ENCODE data around the gene THUMPD3.
A peak's percentile ranks its signal among the peaks of the same experiment; 100 is the strongest.

The THUMPD3 gene

DNA sequence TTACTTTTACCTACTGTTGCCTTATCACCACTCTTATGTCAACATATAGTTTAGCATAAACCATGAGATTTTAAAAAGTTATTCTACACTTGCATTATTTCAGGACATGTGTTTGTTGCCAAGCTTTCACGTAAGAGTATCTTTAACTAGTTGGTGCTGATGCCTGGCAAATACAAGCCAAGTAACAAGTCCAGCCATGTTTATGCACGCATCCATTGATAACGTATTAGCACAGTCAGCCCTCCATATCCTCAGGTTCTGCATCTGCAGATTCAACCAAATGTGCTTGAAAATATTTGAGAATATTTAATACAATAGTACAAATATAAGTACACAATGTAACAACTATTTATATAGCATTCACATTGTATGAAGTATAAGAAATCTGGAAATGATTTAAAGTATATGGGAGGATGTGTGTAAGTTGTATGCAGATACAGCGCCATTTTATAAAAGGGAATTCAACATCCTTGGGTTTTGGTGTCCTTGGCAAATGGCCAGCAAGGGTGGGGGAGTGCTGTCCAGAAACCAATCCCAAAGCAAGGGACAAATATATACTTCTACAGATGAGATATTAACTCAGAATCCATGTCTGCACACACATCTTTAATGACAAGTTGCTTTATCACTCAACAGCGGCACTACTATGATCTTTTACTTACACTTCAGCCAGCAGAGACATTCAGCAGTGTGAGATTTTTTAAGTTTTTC is 25.9 kb downstream of the THUMPD3 start:
- no peak overlapping the region for H4K91ac ChIP-seq (ENCODE audit: low read depth, low read length)
- WGBS (ENCODE audit: extremely low coverage, insufficient coverage, insufficient read length) = no CpG with 5 or more reads among the region's 5 CpGs

DNA sequence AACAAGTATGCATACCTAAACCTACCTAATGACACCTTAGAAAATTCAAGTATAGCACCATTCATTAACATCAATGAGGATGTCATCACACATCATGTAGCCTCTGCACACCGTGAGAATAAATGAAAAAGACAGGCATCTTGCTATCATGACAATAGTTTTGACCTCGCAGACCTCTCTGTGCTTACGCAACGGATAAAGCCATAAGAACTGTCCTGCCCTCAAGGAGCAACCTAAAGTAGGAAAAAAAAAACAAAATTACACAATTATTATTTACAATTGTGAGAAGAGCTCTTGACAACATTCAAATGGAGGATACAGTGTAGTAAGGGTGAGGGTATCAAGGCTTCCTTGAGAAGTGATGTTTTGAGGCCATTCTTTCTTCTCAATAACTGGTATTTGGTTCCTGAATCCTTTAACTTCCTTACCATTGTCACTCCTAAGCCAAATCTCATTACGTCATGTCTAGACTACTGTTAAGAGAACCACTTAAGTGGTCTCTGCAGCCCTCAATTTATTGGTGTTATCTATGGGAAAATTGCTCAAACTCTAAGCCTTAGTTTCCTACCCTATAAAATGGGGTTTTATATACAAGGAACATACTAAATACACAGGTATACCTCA is 27.5 kb downstream of the THUMPD3 start:
- Histone ChIP-seq H4K8ac (ENCODE audit: low read depth, low read length) (no peak overlapping the region), H3K79me1 (ENCODE audit: low read length) (no peaks in the 10 kb centered on the region), H3K23ac (ENCODE audit: low read length) (no peak overlapping the region), H3K18ac (ENCODE audit: low read length) (no peak overlapping the region), H3K27me3 (ENCODE audit: insufficient read depth, low read length) (no peaks in the 10 kb centered on the region), H3K4me3 (ENCODE audit: low read depth, low read length) (no peak overlapping the region), H2BK12ac (ENCODE audit: low read length) (no peak overlapping the region), H2AFZ (ENCODE audit: insufficient read depth, low read length, poor library complexity) (no peak overlapping the region), H4K91ac (ENCODE audit: low read depth, low read length) (no peak overlapping the region), H3K9me3 (ENCODE audit: insufficient read depth, low read depth, low read length) (no peaks in the 10 kb centered on the region), H2AK5ac (ENCODE audit: low read length) (no peak overlapping the region), H3K9ac (ENCODE audit: low read length) (no peak overlapping the region), H2BK5ac (ENCODE audit: low read depth, low read length, poor library complexity) (no peak overlapping the region), H3K14ac (ENCODE audit: low read length) (no peak overlapping the region), H3K27ac (ENCODE audit: low read depth, low read length) (no peak overlapping the region), H3K36me3 (ENCODE audit: control insufficient read depth in 1 of 2, insufficient read depth in 2 of 2, low read length in 2 of 2) (peaks cover 15 to 41% of the 10 kb centered on the region in 2 experiments), H2BK120ac (ENCODE audit: insufficient read depth, low read length, poor library complexity) (no peak overlapping the region), H3K79me2 (ENCODE audit: control insufficient read depth, insufficient read depth, low read length, poor library complexity) (peaks cover 14% of the 10 kb centered on the region), H4K12ac (ENCODE audit: low read depth, low read length) (no peak overlapping the region), H3K4me2 (ENCODE audit: low read length) (no peak overlapping the region), H3K4me1 (ENCODE audit: control insufficient read depth in 1 of 2, insufficient read depth in 2 of 2, low read length in 2 of 2) (no peaks in the 10 kb centered on the region), H3K4ac (ENCODE audit: low read depth, low read length) (no peak overlapping the region)
- WGBS (ENCODE audit: extremely low coverage, insufficient coverage, insufficient read length) = no CpG with 5 or more reads among the region's 5 CpGs
- no peak for DNase-seq

More for the DNA sequence above, 25.9 kb downstream of the THUMPD3 start:
- Histone ChIP-seq H3K9ac (ENCODE audit: low read length) (no peak overlapping the region), H3K4me3 (ENCODE audit: low read depth, low read length) (no peak overlapping the region), H2BK5ac (ENCODE audit: low read depth, low read length, poor library complexity) (no peak overlapping the region), H3K18ac (ENCODE audit: low read length) (no peak overlapping the region), H4K12ac (ENCODE audit: low read depth, low read length) (no peak overlapping the region), H3K27ac (ENCODE audit: low read depth, low read length) (no peak overlapping the region), H2AFZ (ENCODE audit: insufficient read depth, low read length, poor library complexity) (no peak overlapping the region), H3K36me3 (ENCODE audit: control insufficient read depth in 1 of 2, insufficient read depth in 2 of 2, low read length in 2 of 2) (peaks cover 18 to 46% of the 10 kb centered on the region in 2 experiments), H3K79me1 (ENCODE audit: low read length) (no peaks in the 10 kb centered on the region), H3K9me3 (ENCODE audit: insufficient read depth, low read depth, low read length) (no peaks in the 10 kb centered on the region), H4K8ac (ENCODE audit: low read depth, low read length) (no peak overlapping the region), H3K4me1 (ENCODE audit: control insufficient read depth in 1 of 2, insufficient read depth in 2 of 2, low read length in 2 of 2) (no peaks in the 10 kb centered on the region), H3K14ac (ENCODE audit: low read length) (no peak overlapping the region), H3K4ac (ENCODE audit: low read depth, low read length) (no peak overlapping the region), H3K4me2 (ENCODE audit: low read length) (no peak overlapping the region), H2AK5ac (ENCODE audit: low read length) (no peak overlapping the region), H3K79me2 (ENCODE audit: control insufficient read depth, insufficient read depth, low read length, poor library complexity) (peaks cover 7% of the 10 kb centered on the region), H2BK120ac (ENCODE audit: insufficient read depth, low read length, poor library complexity) (no peak overlapping the region), H3K27me3 (ENCODE audit: insufficient read depth, low read length) (no peaks in the 10 kb centered on the region), H3K23ac (ENCODE audit: low read length) (no peak overlapping the region), H2BK12ac (ENCODE audit: low read length) (no peak overlapping the region)
- DNase-seq = no peak

DNA sequence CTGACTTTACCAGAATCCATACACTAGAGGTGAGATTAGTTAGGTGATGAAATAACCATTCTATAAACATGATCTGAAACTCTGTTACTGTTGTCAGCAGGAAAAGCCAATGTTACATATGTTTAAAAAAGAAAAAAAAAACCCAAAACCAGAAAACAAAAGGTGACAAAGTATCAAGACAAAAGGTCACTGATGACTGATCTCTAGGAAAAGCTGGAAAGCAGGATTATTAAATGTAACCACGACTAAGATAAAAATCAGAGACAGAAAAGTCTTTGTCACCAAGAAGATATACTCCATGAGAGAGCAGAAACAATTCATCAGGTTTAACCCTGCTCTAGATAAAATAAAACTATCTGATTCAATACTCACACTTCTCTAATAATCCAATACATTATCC is 29.2 kb downstream of the THUMPD3 start:
- WGBS (ENCODE audit: extremely low coverage, insufficient coverage, insufficient read length) = no CpG with 5 or more reads among the region's 1 CpG
- Histone ChIP-seq H3K4me1 (ENCODE audit: control insufficient read depth in 1 of 2, insufficient read depth in 2 of 2, low read length in 2 of 2) (no peaks in the 10 kb centered on the region), H3K27ac (ENCODE audit: low read depth, low read length) (no peak overlapping the region), H2AK5ac (ENCODE audit: low read length) (no peak overlapping the region), H2AFZ (ENCODE audit: insufficient read depth, low read length, poor library complexity) (no peak overlapping the region), H3K9ac (ENCODE audit: low read length) (no peak overlapping the region), H3K36me3 (ENCODE audit: control insufficient read depth in 1 of 2, insufficient read depth in 2 of 2, low read length in 2 of 2) (peaks cover 15 to 38% of the 10 kb centered on the region in 2 experiments), H3K4me3 (ENCODE audit: low read depth, low read length) (no peak overlapping the region), H2BK120ac (ENCODE audit: insufficient read depth, low read length, poor library complexity) (no peak overlapping the region), H3K18ac (ENCODE audit: low read length) (no peak overlapping the region), H3K27me3 (ENCODE audit: insufficient read depth, low read length) (no peaks in the 10 kb centered on the region), H3K14ac (ENCODE audit: low read length) (no peak overlapping the region), H2BK5ac (ENCODE audit: low read depth, low read length, poor library complexity) (no peak overlapping the region), H3K23ac (ENCODE audit: low read length) (no peak overlapping the region), H4K8ac (ENCODE audit: low read depth, low read length) (no peak overlapping the region), H4K91ac (ENCODE audit: low read depth, low read length) (no peak overlapping the region), H3K9me3 (ENCODE audit: insufficient read depth, low read depth, low read length) (no peaks in the 10 kb centered on the region), H4K12ac (ENCODE audit: low read depth, low read length) (no peak overlapping the region), H3K4me2 (ENCODE audit: low read length) (no peak overlapping the region), H3K4ac (ENCODE audit: low read depth, low read length) (no peak overlapping the region), H3K79me2 (ENCODE audit: control insufficient read depth, insufficient read depth, low read length, poor library complexity) (peaks cover 20% of the 10 kb centered on the region), H2BK12ac (ENCODE audit: low read length) (no peak overlapping the region), H3K79me1 (ENCODE audit: low read length) (peaks cover 10% of the 10 kb centered on the region)
- DNase-seq = no peak

DNA sequence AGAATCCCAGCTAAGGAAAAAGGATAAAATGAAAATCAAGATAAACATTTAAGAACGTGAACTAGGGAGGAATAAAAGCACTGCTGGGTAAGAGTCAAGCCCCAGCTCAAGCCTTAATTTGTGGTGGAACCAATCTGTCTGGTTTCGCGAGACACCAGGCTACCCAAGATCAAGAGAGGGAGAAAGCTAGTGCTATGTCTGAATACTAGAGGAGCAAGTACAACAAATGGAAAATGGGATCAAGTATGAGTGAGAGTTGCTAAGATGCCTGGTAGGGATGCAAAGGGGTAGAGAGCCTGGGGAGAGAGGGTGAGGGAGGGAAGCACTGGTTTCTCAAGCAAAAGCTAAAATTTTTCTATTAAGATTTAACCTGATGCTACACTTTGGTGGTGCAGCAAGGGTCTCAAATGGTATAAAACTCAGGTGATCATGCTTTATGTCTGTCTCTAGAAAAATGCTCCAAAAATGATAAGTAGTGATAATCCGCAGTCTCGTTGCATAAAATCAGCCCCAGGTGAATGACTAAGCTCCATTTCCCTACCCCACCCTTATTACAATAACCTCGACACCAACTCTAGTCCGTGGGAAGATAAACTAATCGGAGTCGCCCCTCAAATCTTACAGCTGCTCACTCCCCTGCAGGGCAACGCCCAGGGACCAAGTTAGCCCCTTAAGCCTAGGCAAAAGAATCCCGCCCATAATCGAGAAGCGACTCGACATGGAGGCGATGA is 32.9 kb downstream of the THUMPD3 start:
- H3K79me2 ChIP-seq (ENCODE audit: control insufficient read depth, insufficient read depth, low read length, poor library complexity) = peaks cover 35% of the 10 kb centered on the region
- H3K79me1 ChIP-seq (ENCODE audit: low read length) = peaks cover 24% of the 10 kb centered on the region
- peak overlapping the region; percentile 63 for H3K18ac ChIP-seq (ENCODE audit: low read length)
- H3K23ac ChIP-seq (ENCODE audit: low read length) = no peak overlapping the region
- peak overlapping the region; percentile 81 for H3K4me3 ChIP-seq (ENCODE audit: low read depth, low read length)
- H2AK5ac ChIP-seq (ENCODE audit: low read length) = peak overlapping the region; percentile 17
- peak overlapping the region; percentile 69 for H2BK5ac ChIP-seq (ENCODE audit: low read depth, low read length, poor library complexity)
- peak overlapping the region; percentile 65 for H3K4me2 ChIP-seq (ENCODE audit: low read length)
- DNase-seq = peak in 1 of 2 donors; percentile 43
- H4K12ac ChIP-seq (ENCODE audit: low read depth, low read length) = peak overlapping the region; percentile 28
- H3K4me1 ChIP-seq (ENCODE audit: control insufficient read depth in 1 of 2, insufficient read depth in 2 of 2, low read length in 2 of 2) = peaks cover 0 to 2% of the 10 kb centered on the region in 2 experiments
- H3K27ac ChIP-seq (ENCODE audit: low read depth, low read length) = peak overlapping the region; percentile 95
- peak overlapping the region; percentile 57 for H3K14ac ChIP-seq (ENCODE audit: low read length)
- H3K9ac ChIP-seq (ENCODE audit: low read length) = peak overlapping the region; percentile 87
- peaks cover 11 to 14% of the 10 kb centered on the region in 2 experiments for H3K36me3 ChIP-seq (ENCODE audit: control insufficient read depth in 1 of 2, insufficient read depth in 2 of 2, low read length in 2 of 2)
- WGBS (ENCODE audit: extremely low coverage, insufficient coverage, insufficient read length) = no CpG with 5 or more reads among the region's 15 CpGs
- peak overlapping the region; percentile 45 for H4K91ac ChIP-seq (ENCODE audit: low read depth, low read length)
- peak overlapping the region; percentile 54 for H2BK120ac ChIP-seq (ENCODE audit: insufficient read depth, low read length, poor library complexity)
- H3K4ac ChIP-seq (ENCODE audit: low read depth, low read length) = peak overlapping the region; percentile 98
- no peak overlapping the region for H2BK12ac ChIP-seq (ENCODE audit: low read length)
- no peaks in the 10 kb centered on the region for H3K9me3 ChIP-seq (ENCODE audit: insufficient read depth, low read depth, low read length)
- no peaks in the 10 kb centered on the region for H3K27me3 ChIP-seq (ENCODE audit: insufficient read depth, low read length)
- no peak overlapping the region for H2AFZ ChIP-seq (ENCODE audit: insufficient read depth, low read length, poor library complexity)
- peak overlapping the region; percentile 45 for H4K8ac ChIP-seq (ENCODE audit: low read depth, low read length)
